Stimulated activated effector memory CD8-positive, alpha-beta T cell treated with anti-CD3 and anti-CD28 coated beads, Interleukin-12 subunit alpha, Interleukin-12 subunit beta, amount 100 ng/mL, for 72 hours (primary cell): ENCODE measurements around the gene CPA5.
"Not testable (repeated sequence)": the region's sequence is repeated elsewhere in the genome, so short reads cannot be mapped to it uniquely, and the experiment has no call there.

Source experiments
- ATAC-seq: fragments of 150-1000 bp; cut with Tn5 transposase; 2 replicates; pipeline ENCODE4 v1.10.0; 2021
- DNase-seq, 2 donors: peaks; one replicate each; pipeline ENCODE4 v3.0.0; 2021 to 2022; ENCODE audit warnings: low spot score in 2 of 2
- H3K27ac Mint-ChIP-seq: one replicate; pipeline ENCODE4 v1.8.0; 2022; ENCODE audit warnings: mild to moderate bottlenecking, mixed read lengths
- H3K36me3 Mint-ChIP-seq: one replicate; pipeline ENCODE4 v1.8.0; 2022; ENCODE audit warnings: mild to moderate bottlenecking, mixed read lengths
- H3K4me1 Mint-ChIP-seq: one replicate; pipeline ENCODE4 v1.8.0; 2022; ENCODE audit warnings: mixed read lengths
- H3K4me3 Mint-ChIP-seq: one replicate; pipeline ENCODE4 v1.8.0; 2022; ENCODE audit warnings: mild to moderate bottlenecking, mixed read lengths
- H3K9me3 Mint-ChIP-seq: one replicate; pipeline ENCODE4 v1.8.0; 2022; ENCODE audit warnings: mixed read lengths

Gene CPA5

GRCh38 chr7:130376461-130376860 lies 31.8 kb downstream of the CPA5 start:
- H3K36me3 Mint-ChIP-seq, H3K4me1 Mint-ChIP-seq, H3K9me3 Mint-ChIP-seq, DNase-seq, ATAC-seq, H3K4me3 Mint-ChIP-seq: not testable (repeated sequence)
- H3K27ac Mint-ChIP-seq: peak overlapping the region; percentile 35

- DNase-seq (no peak), ATAC-seq (no peak)
- Mint-ChIP-seq H3K4me1 (no peaks in the 10 kb centered on the region), H3K36me3 (no peaks in the 10 kb centered on the region), H3K4me3 (no peak overlapping the region), H3K27ac (no peak overlapping the region), H3K9me3 (peaks cover 2% of the 10 kb centered on the region)
Observed at GRCh38 chr7:130377178-130377577, 32.6 kb downstream of the CPA5 start.

- Mint-ChIP-seq H3K4me3 (no peak overlapping the region), H3K4me1 (no peaks in the 10 kb centered on the region), H3K36me3 (no peaks in the 10 kb centered on the region), H3K27ac (no peak overlapping the region), H3K9me3 (peaks cover 2% of the 10 kb centered on the region)
- ATAC-seq (no peak), DNase-seq (no peak)
Observed at GRCh38 chr7:130379019-130379418, 34.4 kb downstream of the CPA5 start.

GRCh38 chr7:130379532-130379920 lies 34.9 kb downstream of the CPA5 start:
- DNase-seq (no peak), ATAC-seq (peak; percentile 35)
- Mint-ChIP-seq H3K4me1 (no peaks in the 10 kb centered on the region), H3K9me3 (peaks cover 2% of the 10 kb centered on the region), H3K27ac (no peak overlapping the region), H3K4me3 (no peak overlapping the region), H3K36me3 (no peaks in the 10 kb centered on the region)

GRCh38 chr7:130379921-130380860 lies 35.6 kb downstream of the CPA5 start, which contains the start of gene CPA1:
CPA1 (plus strand) TSS chr7:130380494; CDS start chr7:130380521, 27 bp downstream.
- ATAC-seq (peak; percentile 4), DNase-seq (no peak)
- H3K36me3 Mint-ChIP-seq: no peaks in the 10 kb centered on the region
- H3K4me3 Mint-ChIP-seq: no peak within 1 kb of the TSS
- H3K9me3 Mint-ChIP-seq: peaks cover 2% of the 10 kb centered on the region
- no peaks in the 10 kb centered on the region for H3K4me1 Mint-ChIP-seq
- H3K27ac Mint-ChIP-seq: peak within 1 kb of the TSS; percentile 69

- H3K9me3 Mint-ChIP-seq: peaks cover 2% of the 10 kb centered on the region
- DNase-seq (no peak), ATAC-seq (no peak)
- H3K4me3 Mint-ChIP-seq: no peak overlapping the region
- H3K36me3 Mint-ChIP-seq: no peaks in the 10 kb centered on the region
- peak overlapping the region; percentile 69 for H3K27ac Mint-ChIP-seq
- no peaks in the 10 kb centered on the region for H3K4me1 Mint-ChIP-seq
Observed at GRCh38 chr7:130380861-130381455, 36.3 kb downstream of the CPA5 start.

GRCh38 chr7:130381468-130382312 lies 37.1 kb downstream of the CPA5 start:
- no peak for DNase-seq
- Mint-ChIP-seq H3K36me3 (no peaks in the 10 kb centered on the region), H3K9me3 (peaks cover under 1% of the 10 kb centered on the region), H3K4me1 (no peaks in the 10 kb centered on the region), H3K4me3 (no peak overlapping the region), H3K27ac (no peak overlapping the region)
- ATAC-seq: no peak

- H3K9me3 Mint-ChIP-seq: no peaks in the 10 kb centered on the region
- H3K4me3 Mint-ChIP-seq: no peak overlapping the region
Observed at GRCh38 chr7:130383187-130383980, 38.8 kb downstream of the CPA5 start.

GRCh38 chr7:130384371-130384801 lies 39.8 kb downstream of the CPA5 start:
- H3K36me3 Mint-ChIP-seq: no peaks in the 10 kb centered on the region

More at GRCh38 chr7:130383187-130383980, 38.8 kb downstream of the CPA5 start:
- DNase-seq: peak in 1 of 2 donors; percentile 38
- no peak for ATAC-seq
- H3K4me1 Mint-ChIP-seq: no peaks in the 10 kb centered on the region
- no peaks in the 10 kb centered on the region for H3K36me3 Mint-ChIP-seq
- no peak overlapping the region for H3K27ac Mint-ChIP-seq

GRCh38 chr7:130384841-130385599 lies 40.4 kb downstream of the CPA5 start:
- no peak overlapping the region for H3K27ac Mint-ChIP-seq
- H3K36me3 Mint-ChIP-seq: no peaks in the 10 kb centered on the region
- ATAC-seq (no peak), DNase-seq (peak in 1 of 2 donors; percentile 42)
- no peak overlapping the region for H3K4me3 Mint-ChIP-seq
- no peaks in the 10 kb centered on the region for H3K4me1 Mint-ChIP-seq
- no peaks in the 10 kb centered on the region for H3K9me3 Mint-ChIP-seq

More at GRCh38 chr7:130384371-130384801, 39.8 kb downstream of the CPA5 start:
- Mint-ChIP-seq H3K4me3 (no peak overlapping the region), H3K9me3 (no peaks in the 10 kb centered on the region), H3K4me1 (no peaks in the 10 kb centered on the region), H3K27ac (no peak overlapping the region)
- ATAC-seq: no peak
- peak in 1 of 2 donors; percentile 38 for DNase-seq

GRCh38 chr7:130385600-130386066 lies 41.0 kb downstream of the CPA5 start:
- Mint-ChIP-seq H3K4me1 (no peaks in the 10 kb centered on the region), H3K36me3 (no peaks in the 10 kb centered on the region), H3K9me3 (no peaks in the 10 kb centered on the region), H3K4me3 (no peak overlapping the region), H3K27ac (no peak overlapping the region)
- ATAC-seq (no peak), DNase-seq (peak in 1 of 2 donors; percentile 38)

GRCh38 chr7:130386876-130387275 lies 42.3 kb downstream of the CPA5 start:
- peak in 1 of 2 donors; percentile 37 for DNase-seq
- ATAC-seq: no peak
- H3K4me1 Mint-ChIP-seq: no peaks in the 10 kb centered on the region
- H3K36me3 Mint-ChIP-seq: no peaks in the 10 kb centered on the region
- no peaks in the 10 kb centered on the region for H3K9me3 Mint-ChIP-seq
- H3K4me3 Mint-ChIP-seq: no peak overlapping the region
- H3K27ac Mint-ChIP-seq: no peak overlapping the region

GRCh38 chr7:130387306-130387627 lies 42.7 kb downstream of the CPA5 start:
- Mint-ChIP-seq H3K27ac (no peak overlapping the region), H3K4me3 (no peak overlapping the region), H3K9me3 (no peaks in the 10 kb centered on the region), H3K4me1 (no peaks in the 10 kb centered on the region), H3K36me3 (no peaks in the 10 kb centered on the region)
- DNase-seq: peak in 1 of 2 donors; percentile 35
- ATAC-seq: no peak
